SKM-1 treated with dmso at 0.1 percent for 144 hours (cell line): ENCODE measurements around the gene PACRG.
A peak's percentile ranks its signal among the peaks of the same experiment; 100 is the strongest.

ENCODE experiments used
- DNase-seq: peaks from one replicate; lab custom pipeline; 2025; ENCODE audit not compliant: unreplicated experiment; lab: John Stamatoyannopoulos, UW

The PACRG gene

GRCh38 chr6:162862941-162863340 is 135.2 kb downstream of the PACRG start:
- DNase-seq: no peak

GRCh38 chr6:162863821-162864220 is 136.0 kb downstream of the PACRG start:
- DNase-seq: no peak

- DNase-seq: no peak
Measured at GRCh38 chr6:162864911-162865310, 137.1 kb downstream of the PACRG start.

- no peak for DNase-seq
Measured at GRCh38 chr6:162866656-162867055, 138.9 kb downstream of the PACRG start.

GRCh38 chr6:162868397-162868796 is 140.6 kb downstream of the PACRG start:
- no peak for DNase-seq

- DNase-seq: no peak
Measured at GRCh38 chr6:162871966-162872365, 144.2 kb downstream of the PACRG start.

GRCh38 chr6:162873537-162873936 is 145.8 kb downstream of the PACRG start:
- no peak for DNase-seq

GRCh38 chr6:162875070-162875469 is 147.3 kb downstream of the PACRG start:
- no peak for DNase-seq

- no peak for DNase-seq
Measured at GRCh38 chr6:162882801-162883481, 155.2 kb downstream of the PACRG start.

GRCh38 chr6:162887981-162888689 is 160.4 kb downstream of the PACRG start:
- DNase-seq: no peak

GRCh38 chr6:162889303-162889702 is 161.5 kb downstream of the PACRG start:
- no peak for DNase-seq

GRCh38 chr6:162898011-162898410 is 170.2 kb downstream of the PACRG start:
- no peak for DNase-seq

- DNase-seq: no peak
Measured at GRCh38 chr6:162899148-162899547, 171.4 kb downstream of the PACRG start.

GRCh38 chr6:162900503-162900902 is 172.7 kb downstream of the PACRG start:
- no peak for DNase-seq

- DNase-seq: no peak
Measured at GRCh38 chr6:162904069-162904663, 176.4 kb downstream of the PACRG start.

GRCh38 chr6:162906479-162906878 is 178.7 kb downstream of the PACRG start:
- DNase-seq: no peak

GRCh38 chr6:162907876-162908481 is 180.2 kb downstream of the PACRG start:
- peak; percentile 17 for DNase-seq

GRCh38 chr6:162913206-162913605 is 185.4 kb downstream of the PACRG start:
- no peak for DNase-seq

- DNase-seq: no peak
Measured at GRCh38 chr6:162917506-162917905, 189.7 kb downstream of the PACRG start.

- no peak for DNase-seq
Measured at GRCh38 chr6:162921062-162921461, 193.3 kb downstream of the PACRG start.

- DNase-seq: no peak
Measured at GRCh38 chr6:162921510-162922040, 193.8 kb downstream of the PACRG start.
